Stomach (tissue), 9 donors: ENCODE measurements around the gene VAMP2. TPM values are rescaled to one million over a fixed set of nuclear protein-coding genes. Genes with fewer than 3 reads are reported as not detected.

Experiments used
- DNase-seq, 2 donors: peaks; one replicate each; pipeline versions ENCODE4 v3.0.0 to v3.0.0-alpha.2; 2013 to 2019
- H3K27ac ChIP-seq, 5 donors: fragments of 200-600 bp in 4 of 5; sonication (generic) in 4 of 5; one replicate each; pipeline ENCODE4 v1.5.1; 2013 to 2019; ENCODE audit warnings: mild to moderate bottlenecking in 1 of 5, moderate library complexity in 1 of 5
- H3K27me3 ChIP-seq, 3 donors: fragments of 200-600 bp; sonication (generic); one replicate each; pipeline ENCODE4 v1.5.1; 2017 to 2019; ENCODE audit warnings: mixed run types in 1 of 3
- H3K36me3 ChIP-seq, 4 donors: fragments of 200-600 bp; sonication (generic); 1 replicate in 3 of 4; 2 replicates in 1 of 4; pipeline ENCODE4 v1.5.1; 2016 to 2019
- H3K4me1 ChIP-seq, 4 donors: fragments of 200-600 bp; sonication (generic); one replicate each; pipeline ENCODE4 v1.5.1; 2016 to 2019
- H3K4me3 ChIP-seq, 4 donors: fragments of 200-600 bp; sonication (generic) in 3 of 4; one replicate each; pipeline ENCODE4 v1.5.1; 2016 to 2019; ENCODE audit warnings: mild to moderate bottlenecking in 1 of 4
- H3K9me3 ChIP-seq, 4 donors: fragments of 200-600 bp; sonication (generic); one replicate each; pipeline ENCODE4 v1.5.1; 2016 to 2019
- CTCF ChIP-seq, 7 experiments: fragments of 450-650 bp in 4 of 7; fragments of 200-600 bp in 3 of 7; sonication (generic) in 3 of 7; IDR thresholded peaks; one replicate each; pipeline ENCODE4 v1.5.1; 2016 to 2019; ENCODE audit warnings: antibody characterized with exemption in 7 of 7, control low read depth in 2 of 7, mild to moderate bottlenecking in 1 of 7
- EP300 ChIP-seq: sonication (generic); formaldehyde crosslinking; IDR thresholded peaks from one replicate; pipeline ENCODE4 v1.6.1; 2017; ENCODE audit warnings: antibody characterized with exemption
- POLR2A ChIP-seq, 4 donors: fragments of 450-650 bp; IDR thresholded peaks; one replicate each; pipeline ENCODE4 v1.6.1; 2016; ENCODE audit warnings: antibody characterized with exemption in 4 of 4, control low read depth in 2 of 4, mild to moderate bottlenecking in 1 of 4, moderate library complexity in 1 of 4
- POLR2AphosphoS5 ChIP-seq, 3 donors: sonication (generic); formaldehyde crosslinking; IDR thresholded peaks; one replicate each; pipeline ENCODE4 v1.6.1; 2016; ENCODE audit warnings: antibody characterized with exemption in 3 of 3
- WGBS, 5 donors: extraction: QIAGEN DNeasy Blood & Tissue Kit in 3 of 5; methylation state at CpG; one replicate each; pipeline versions ENCODE4 v1.1.5 to v1.1.7; 2013 to 2018; 5-methylcytosine and 5-hydroxymethylcytosine counted together
- intact Hi-C: fragments of 100-400 bp; cut with DNase I; formaldehyde crosslinking; loops from one replicate; pipeline ENCODE4 v1.15.1; 2023; ENCODE audit warnings: low total_unique reads
- polyA plus RNA-seq, 3 donors: library from polyadenylated mRNA; stranded (reverse); fragments of 200-250 nt; gene quantifications; one replicate each; pipeline ENCODE4 v1.2.3, GENCODE V29; 2013
- total RNA-seq, 5 donors: library from RNA; depleted of rRNA; stranded (reverse); fragments of >200 nt; gene quantifications; one replicate each; pipeline versions ENCODE4 v1.1.0 to v1.2.3, GENCODE V29; 2014 to 2016
- donor health status: healthy with polysubstance abuse.
- donor health status: Bipolar disorder and iron deficiency.
- donor health status: healthy.

The VAMP2 gene
- total and polyA plus RNA-seq, 8 donors, result 6.7 to 104 (median 37.8) TPM

- no peak for DNase-seq
- Histone ChIP-seq H3K36me3 (no peaks in the 10 kb centered on the region), H3K4me3 (no peak overlapping the region), H3K9me3 (no peaks in the 10 kb centered on the region), H3K27ac (no peak overlapping the region), H3K27me3 (no peaks in the 10 kb centered on the region), H3K4me1 (peaks cover 14 to 25% (median 18%) of the 10 kb centered on the region in 4 donors)
- intact Hi-C loops, result no loop called here
- WGBS, 5 donors, result 73 to 81% (median 79%) methylated on average over 3 of the region's 3 CpGs
- no peak for TF ChIP-seq POLR2A (IDR thresholded peaks at IDR 0.05)
- TF ChIP-seq CTCF (IDR thresholded peaks at IDR 0.05), result no peak
- no peak for TF ChIP-seq POLR2AphosphoS5 (IDR thresholded peaks at IDR 0.05)
- no peak for TF ChIP-seq EP300
Observed at GRCh38 chr17:8167526-8167925, 4.8 kb upstream of the VAMP2 start.

- Histone ChIP-seq H3K4me1 (peaks cover 19 to 27% (median 20%) of the 10 kb centered on the region in 4 donors), H3K4me3 (no peak overlapping the region), H3K36me3 (peaks cover 0 to 2% (median under 1%) of the 10 kb centered on the region in 4 donors), H3K27me3 (no peaks in the 10 kb centered on the region), H3K9me3 (no peaks in the 10 kb centered on the region), H3K27ac (peak overlapping the region in 1 of 5 donors; percentile 38)
- WGBS, 5 donors, result 90 to 95% (median 92%) methylated on average over 6 of the region's 6 CpGs
- DNase-seq, result no peak
- intact Hi-C loops, result no loop called here
- TF ChIP-seq POLR2AphosphoS5 (IDR thresholded peaks at IDR 0.05) (no peak), POLR2A (IDR thresholded peaks at IDR 0.05) (no peak), EP300 (no peak), CTCF (IDR thresholded peaks at IDR 0.05) (no peak)
Observed at GRCh38 chr17:8166731-8167130, 4.0 kb upstream of the VAMP2 start.

- Histone ChIP-seq H3K9me3 (no peaks in the 10 kb centered on the region), H3K4me3 (no peak overlapping the region), H3K27me3 (no peaks in the 10 kb centered on the region), H3K36me3 (peaks cover 11 to 22% (median 18%) of the 10 kb centered on the region in 4 donors), H3K27ac (peak overlapping the region; percentile 98 to 100 (median 99)), H3K4me1 (peaks cover 34 to 46% (median 39%) of the 10 kb centered on the region in 4 donors)
- intact Hi-C loops, result no loop called here
- WGBS, 5 donors, result 67 to 84% (median 78%) methylated on average over 6 of the region's 6 CpGs
- DNase-seq, result peak in 1 of 2 donors; percentile 24
- no peak for TF ChIP-seq POLR2AphosphoS5 (IDR thresholded peaks at IDR 0.05)
- no peak for TF ChIP-seq POLR2A (IDR thresholded peaks at IDR 0.05)
- no peak for TF ChIP-seq CTCF (IDR thresholded peaks at IDR 0.05)
- no peak for TF ChIP-seq EP300
Observed at GRCh38 chr17:8164815-8165131, 2.0 kb upstream of the VAMP2 start.

GRCh38 chr17:8163978-8164814 is 1.4 kb upstream of the VAMP2 start:
- peak overlapping the region; percentile 98 to 100 (median 99) for H3K27ac ChIP-seq
- no peaks in the 10 kb centered on the region for H3K9me3 ChIP-seq
- no peak overlapping the region for H3K4me3 ChIP-seq
- no peaks in the 10 kb centered on the region for H3K27me3 ChIP-seq
- 26 to 32% (median 28%) methylated on average over 10 to 13 of the region's 13 CpGs for WGBS, 5 donors
- H3K36me3 ChIP-seq, result peaks cover 17 to 28% (median 24%) of the 10 kb centered on the region in 4 donors
- no peak for TF ChIP-seq POLR2A (IDR thresholded peaks at IDR 0.05)
- no peak for TF ChIP-seq EP300
- TF ChIP-seq CTCF (IDR thresholded peaks at IDR 0.05), result no peak
- peak in 2 of 3 donors; percentile 33 to 35 for TF ChIP-seq POLR2AphosphoS5 (IDR thresholded peaks at IDR 0.05)
- peak; percentile 55 to 86 for DNase-seq
- intact Hi-C loops, result no loop called here
- peaks cover 35 to 52% (median 45%) of the 10 kb centered on the region in 4 donors for H3K4me1 ChIP-seq
